T-helper 2 cell treated with Interferon-gamma antibody and Interleukin-4, amounts not matched to agents 5 μg/mL and 100 μg/mL, for 36 hours (primary cell): ENCODE measurements around the gene FHOD3.

ENCODE experiments used
- DNase-seq: peaks from one replicate; pipeline ENCODE4 v3.0.0; 2021; ENCODE audit warnings: low spot score
- H3K27ac Mint-ChIP-seq: one replicate; pipeline ENCODE4 v1.8.0; 2021; ENCODE audit warnings: mild to moderate bottlenecking, mixed read lengths
- H3K27me3 Mint-ChIP-seq: one replicate; pipeline ENCODE4 v1.8.0; 2021; ENCODE audit warnings: low read depth, mixed read lengths
- H3K36me3 Mint-ChIP-seq: one replicate; pipeline ENCODE4 v1.8.0; 2021; ENCODE audit warnings: low read depth, mixed read lengths
- H3K4me1 Mint-ChIP-seq: one replicate; pipeline ENCODE4 v1.8.0; 2021; ENCODE audit warnings: low read depth, mixed read lengths
- H3K4me3 Mint-ChIP-seq: one replicate; pipeline ENCODE4 v1.8.0; 2022; ENCODE audit warnings: mild to moderate bottlenecking, moderate library complexity, mixed read lengths
- H3K9me3 Mint-ChIP-seq: one replicate; pipeline ENCODE4 v1.8.0; 2021; ENCODE audit warnings: mixed read lengths

The FHOD3 gene

DNA sequence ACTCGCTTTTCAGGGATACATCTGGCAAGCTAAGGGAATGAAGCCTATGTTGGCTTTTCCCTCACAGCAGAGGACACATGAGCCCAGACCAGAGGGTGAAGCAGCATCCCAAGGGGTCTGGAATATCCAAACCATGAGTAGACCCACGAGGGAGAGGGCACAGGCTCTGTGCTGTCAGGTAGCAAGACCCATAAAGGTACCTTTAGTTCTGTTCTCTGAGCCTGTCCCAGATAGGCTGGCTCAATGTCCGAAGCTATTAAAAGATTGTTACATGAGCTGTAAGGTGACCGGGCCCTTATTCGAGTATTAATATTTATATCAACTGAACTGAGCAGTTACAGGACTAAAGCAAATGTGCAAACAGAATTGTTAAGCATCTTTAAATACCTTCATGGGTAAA lies 479.1 kb downstream of the FHOD3 start:
- Mint-ChIP-seq H3K36me3 (peaks cover 13% of the 10 kb centered on the region), H3K4me3 (no peak overlapping the region), H3K27me3 (no peaks in the 10 kb centered on the region), H3K9me3 (no peaks in the 10 kb centered on the region), H3K27ac (no peak overlapping the region), H3K4me1 (peaks cover 14% of the 10 kb centered on the region)
- DNase-seq, result no peak

- Mint-ChIP-seq H3K9me3 (no peaks in the 10 kb centered on the region), H3K4me1 (peaks cover 11% of the 10 kb centered on the region), H3K36me3 (peaks cover 15% of the 10 kb centered on the region), H3K4me3 (no peak overlapping the region), H3K27ac (no peak overlapping the region), H3K27me3 (no peaks in the 10 kb centered on the region)
- DNase-seq, result no peak
Observed at GRCh38 chr18:36777566-36777965, 480.1 kb downstream of the FHOD3 start.

- H3K4me1 Mint-ChIP-seq, result no peaks in the 10 kb centered on the region
- no peaks in the 10 kb centered on the region for H3K9me3 Mint-ChIP-seq
- H3K36me3 Mint-ChIP-seq, result peaks cover 19% of the 10 kb centered on the region
- no peak overlapping the region for H3K4me3 Mint-ChIP-seq
- H3K27me3 Mint-ChIP-seq, result no peaks in the 10 kb centered on the region
- DNase-seq, result no peak
- H3K27ac Mint-ChIP-seq, result no peak overlapping the region
Observed at GRCh38 chr18:36780748-36781147, 483.2 kb downstream of the FHOD3 start.

GRCh38 chr18:36782710-36783109 lies 485.2 kb downstream of the FHOD3 start:
- DNase-seq, result no peak
- Mint-ChIP-seq H3K27ac (no peak overlapping the region), H3K27me3 (no peaks in the 10 kb centered on the region), H3K4me1 (no peaks in the 10 kb centered on the region), H3K9me3 (no peaks in the 10 kb centered on the region), H3K36me3 (peaks cover 20% of the 10 kb centered on the region), H3K4me3 (no peak overlapping the region)

DNA sequence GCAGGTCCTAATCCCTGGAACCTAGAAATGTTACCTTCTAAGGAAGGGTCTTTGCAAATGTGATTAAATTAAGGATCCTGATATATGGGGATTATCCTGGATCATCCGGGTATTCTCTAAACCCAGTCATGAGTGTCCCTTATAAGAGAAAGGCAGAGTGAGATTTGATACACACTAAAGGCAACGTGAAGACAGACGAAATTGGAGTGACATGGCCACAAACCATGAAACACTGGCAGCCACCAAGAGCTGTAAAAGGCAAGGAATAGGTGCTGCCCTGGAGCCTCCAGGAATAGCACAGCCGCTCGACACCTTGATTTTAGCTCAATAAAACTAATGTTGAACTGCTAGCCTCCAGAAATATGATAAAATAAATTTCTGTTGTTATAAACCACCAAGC lies 486.3 kb downstream of the FHOD3 start:
- Mint-ChIP-seq H3K4me3 (no peak overlapping the region), H3K27ac (no peak overlapping the region), H3K27me3 (no peaks in the 10 kb centered on the region), H3K9me3 (no peaks in the 10 kb centered on the region), H3K4me1 (no peaks in the 10 kb centered on the region), H3K36me3 (peaks cover 17% of the 10 kb centered on the region)
- DNase-seq, result no peak

DNA sequence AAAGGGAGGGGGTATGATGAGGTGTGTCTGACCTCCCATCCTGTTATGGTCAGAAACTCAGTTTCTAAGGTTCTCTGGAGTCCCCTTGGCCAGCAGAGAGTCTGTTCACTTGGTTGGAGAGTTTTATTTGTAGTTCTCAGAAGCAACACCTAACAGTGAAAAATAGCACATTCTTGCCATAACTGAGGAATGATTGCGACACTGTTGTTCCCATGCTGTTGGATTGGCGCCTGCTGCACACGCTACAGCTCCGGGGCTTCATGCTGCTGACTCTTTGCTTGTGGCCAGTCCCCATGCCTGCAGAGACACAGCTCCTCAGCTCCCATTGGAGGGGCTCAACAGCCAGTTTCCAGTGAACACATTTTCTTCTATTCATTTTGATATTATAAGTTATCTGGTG lies 489.2 kb downstream of the FHOD3 start:
- H3K9me3 Mint-ChIP-seq, result peaks cover 16% of the 10 kb centered on the region
- H3K27me3 Mint-ChIP-seq, result no peaks in the 10 kb centered on the region
- H3K4me3 Mint-ChIP-seq, result no peak overlapping the region
- no peak overlapping the region for H3K27ac Mint-ChIP-seq
- H3K36me3 Mint-ChIP-seq, result peaks cover 37% of the 10 kb centered on the region
- H3K4me1 Mint-ChIP-seq, result no peaks in the 10 kb centered on the region
- no peak for DNase-seq

DNA sequence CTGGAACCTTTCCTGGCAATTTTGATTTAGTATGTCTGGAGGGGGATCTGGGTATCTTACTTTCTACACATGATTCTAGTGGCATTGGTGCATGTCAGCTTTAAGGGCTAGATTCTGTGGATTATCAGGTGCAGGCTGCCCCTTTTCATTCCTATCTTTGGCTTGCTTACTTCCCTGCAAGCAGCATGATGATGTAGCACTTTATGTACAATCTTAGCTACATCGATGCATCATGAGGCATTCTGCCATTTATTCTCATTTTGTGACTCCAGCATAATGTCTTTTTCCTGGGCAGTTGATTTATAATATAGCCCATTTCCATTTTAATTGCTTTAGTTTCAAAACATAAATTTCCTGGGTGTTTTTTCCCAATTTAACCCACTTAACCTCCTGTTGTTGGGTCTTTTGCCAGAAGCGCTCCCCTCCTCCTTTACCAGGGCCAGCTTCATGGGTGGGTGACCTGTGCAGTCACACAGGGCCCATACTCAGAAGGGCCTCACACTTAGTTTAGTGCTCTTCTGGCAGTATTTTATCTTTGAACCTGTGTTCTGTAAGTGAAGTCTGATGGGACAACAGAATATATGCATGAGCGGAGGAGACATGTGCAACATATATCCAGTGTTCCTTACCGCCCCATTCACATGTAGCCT lies 495.2 kb downstream of the FHOD3 start:
- H3K27ac Mint-ChIP-seq, result no peak overlapping the region
- H3K4me1 Mint-ChIP-seq, result no peaks in the 10 kb centered on the region
- H3K36me3 Mint-ChIP-seq, result peaks cover 69% of the 10 kb centered on the region
- no peak overlapping the region for H3K4me3 Mint-ChIP-seq
- DNase-seq, result no peak
- H3K27me3 Mint-ChIP-seq, result no peaks in the 10 kb centered on the region
- peaks cover 16% of the 10 kb centered on the region for H3K9me3 Mint-ChIP-seq

- no peaks in the 10 kb centered on the region for H3K4me1 Mint-ChIP-seq
- H3K27me3 Mint-ChIP-seq, result no peaks in the 10 kb centered on the region
- DNase-seq, result no peak
- H3K27ac Mint-ChIP-seq, result no peak overlapping the region
- H3K4me3 Mint-ChIP-seq, result no peak overlapping the region
- H3K9me3 Mint-ChIP-seq, result no peaks in the 10 kb centered on the region
- peaks cover 61% of the 10 kb centered on the region for H3K36me3 Mint-ChIP-seq
Observed at GRCh38 chr18:36798738-36799473, 501.4 kb downstream of the FHOD3 start.

- Mint-ChIP-seq H3K4me1 (peaks cover 2% of the 10 kb centered on the region), H3K4me3 (no peak overlapping the region), H3K27ac (no peak overlapping the region), H3K9me3 (no peaks in the 10 kb centered on the region), H3K36me3 (peaks cover 59% of the 10 kb centered on the region), H3K27me3 (no peaks in the 10 kb centered on the region)
- DNase-seq, result no peak
Observed at GRCh38 chr18:36805105-36805504, 507.6 kb downstream of the FHOD3 start.

DNA sequence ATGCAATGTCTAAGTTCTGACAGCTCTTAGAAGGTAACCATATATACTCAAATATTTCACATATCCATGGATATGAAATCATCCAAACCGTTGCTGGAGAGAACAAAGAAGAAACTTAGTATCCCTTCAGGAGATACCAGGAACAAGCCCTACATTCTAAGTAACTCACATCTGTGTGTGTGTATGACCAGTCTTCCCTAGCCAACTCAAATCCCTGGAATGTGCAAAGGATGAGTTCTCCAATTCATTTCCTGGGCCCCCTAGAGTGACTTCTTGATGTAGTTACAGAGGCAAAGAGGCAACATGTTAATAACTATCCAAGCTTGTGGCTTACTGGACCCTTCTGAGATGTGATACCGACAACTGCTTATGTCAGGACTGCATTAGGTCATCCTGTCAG lies 511.2 kb downstream of the FHOD3 start:
- Mint-ChIP-seq H3K9me3 (no peaks in the 10 kb centered on the region), H3K36me3 (peaks cover 43% of the 10 kb centered on the region), H3K4me1 (peaks cover 2% of the 10 kb centered on the region), H3K4me3 (no peak overlapping the region), H3K27ac (no peak overlapping the region), H3K27me3 (no peaks in the 10 kb centered on the region)
- DNase-seq, result no peak

- DNase-seq, result peak; percentile 15
- Mint-ChIP-seq H3K4me3 (no peak overlapping the region), H3K27me3 (no peaks in the 10 kb centered on the region), H3K36me3 (peaks cover 36% of the 10 kb centered on the region), H3K27ac (no peak overlapping the region), H3K9me3 (no peaks in the 10 kb centered on the region), H3K4me1 (peaks cover 2% of the 10 kb centered on the region)
Observed at GRCh38 chr18:36809590-36810381, 512.3 kb downstream of the FHOD3 start.

DNA sequence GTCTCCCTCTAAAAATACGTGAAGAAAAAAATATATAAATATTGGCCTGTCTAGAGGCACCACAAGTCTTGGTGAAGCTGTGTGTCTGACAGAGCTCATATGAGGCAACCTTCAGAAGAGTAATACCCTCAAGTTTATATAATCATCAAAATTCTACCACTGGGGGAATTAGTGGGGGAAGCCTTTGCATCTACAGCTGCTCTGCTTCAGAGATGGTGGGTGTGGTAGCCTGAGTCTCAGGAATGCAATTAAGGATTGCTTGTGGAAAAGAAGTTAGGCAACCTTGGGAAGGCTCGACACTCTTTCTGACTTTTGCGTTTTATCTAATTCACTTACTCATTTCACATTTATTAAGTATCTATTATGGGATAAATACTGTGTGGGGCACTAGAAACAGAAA lies 513.9 kb downstream of the FHOD3 start:
- Mint-ChIP-seq H3K36me3 (peaks cover 34% of the 10 kb centered on the region), H3K4me1 (peaks cover 2% of the 10 kb centered on the region), H3K4me3 (no peak overlapping the region), H3K27ac (no peak overlapping the region), H3K9me3 (no peaks in the 10 kb centered on the region), H3K27me3 (no peaks in the 10 kb centered on the region)
- DNase-seq, result no peak

DNA sequence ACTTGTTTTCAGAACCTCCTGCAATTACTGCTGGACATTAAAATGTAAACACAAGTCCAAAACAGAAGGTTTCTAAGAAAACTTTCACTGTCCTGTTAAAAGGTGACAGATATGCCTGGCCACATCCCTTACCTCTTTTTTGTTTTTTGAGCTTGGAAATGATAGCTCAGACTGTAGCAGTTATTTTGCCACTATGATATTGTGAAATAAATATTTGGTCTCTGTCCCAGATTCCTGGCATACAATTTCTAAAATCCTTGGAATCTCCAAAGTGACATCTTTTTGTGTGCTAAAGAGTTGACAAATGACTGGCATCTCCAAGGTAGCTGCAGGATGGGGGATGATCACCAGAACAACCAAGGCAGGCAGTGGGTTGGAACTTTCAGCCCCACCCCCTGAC lies 514.4 kb downstream of the FHOD3 start:
- no peak for DNase-seq
- Mint-ChIP-seq H3K36me3 (peaks cover 34% of the 10 kb centered on the region), H3K27me3 (no peaks in the 10 kb centered on the region), H3K9me3 (no peaks in the 10 kb centered on the region), H3K27ac (no peak overlapping the region), H3K4me1 (peaks cover under 1% of the 10 kb centered on the region), H3K4me3 (no peak overlapping the region)

DNA sequence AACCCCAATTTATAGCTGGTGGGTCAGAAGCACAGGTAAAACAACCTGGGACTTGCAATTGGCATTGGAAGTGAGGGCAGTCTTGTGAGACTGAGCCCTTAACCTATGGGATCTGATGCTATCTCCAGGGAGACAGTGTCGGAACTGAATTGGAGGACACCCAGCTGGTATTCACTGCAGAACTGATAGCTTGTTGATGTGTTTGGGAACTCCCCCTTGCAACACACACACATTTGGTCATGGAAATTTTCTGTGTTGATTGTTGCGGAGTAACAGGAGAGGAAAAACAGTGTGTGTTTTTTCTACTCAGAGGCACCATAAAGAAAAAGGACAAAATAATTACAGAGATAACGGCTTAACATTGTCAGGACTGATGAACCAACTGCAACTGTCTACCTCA lies 515.2 kb downstream of the FHOD3 start:
- no peaks in the 10 kb centered on the region for H3K9me3 Mint-ChIP-seq
- no peaks in the 10 kb centered on the region for H3K4me1 Mint-ChIP-seq
- H3K27ac Mint-ChIP-seq, result no peak overlapping the region
- no peak overlapping the region for H3K4me3 Mint-ChIP-seq
- peaks cover 31% of the 10 kb centered on the region for H3K36me3 Mint-ChIP-seq
- H3K27me3 Mint-ChIP-seq, result no peaks in the 10 kb centered on the region
- no peak for DNase-seq
